HUES6 (cell line): ENCODE data around the gene TJP2.

Experiments used
- H3K27ac ChIP-seq: 2 replicates; pipeline ENCODE4 v1.7.0; 2013; ENCODE audit warnings: low read depth, mild to moderate bottlenecking, low read length, inconsistent platforms
- H3K27me3 ChIP-seq: 2 replicates; pipeline ENCODE4 v1.6.1; 2013; ENCODE audit warnings: low read length; ENCODE audit not compliant: control insufficient read depth, insufficient read depth
- H3K36me3 ChIP-seq: 2 replicates; pipeline ENCODE4 v1.6.1; 2013; ENCODE audit warnings: low read length; ENCODE audit not compliant: control insufficient read depth, insufficient read depth
- H3K4me1 ChIP-seq: 2 replicates; pipeline ENCODE4 v1.6.1; 2013; ENCODE audit warnings: low read length; ENCODE audit not compliant: control insufficient read depth, insufficient read depth
- H3K4me3 ChIP-seq: 2 replicates; pipeline ENCODE4 v1.5.1; 2013; ENCODE audit warnings: low read depth, low read length
- H3K9ac ChIP-seq: one replicate; pipeline ENCODE4 v1.6.1; 2013; ENCODE audit warnings: mild to moderate bottlenecking, low read length
- H3K9me3 ChIP-seq: 2 replicates; pipeline ENCODE4 v1.6.1; 2013; ENCODE audit warnings: low read depth, low read length; ENCODE audit not compliant: control insufficient read depth, insufficient read depth

TJP2 gene

DNA sequence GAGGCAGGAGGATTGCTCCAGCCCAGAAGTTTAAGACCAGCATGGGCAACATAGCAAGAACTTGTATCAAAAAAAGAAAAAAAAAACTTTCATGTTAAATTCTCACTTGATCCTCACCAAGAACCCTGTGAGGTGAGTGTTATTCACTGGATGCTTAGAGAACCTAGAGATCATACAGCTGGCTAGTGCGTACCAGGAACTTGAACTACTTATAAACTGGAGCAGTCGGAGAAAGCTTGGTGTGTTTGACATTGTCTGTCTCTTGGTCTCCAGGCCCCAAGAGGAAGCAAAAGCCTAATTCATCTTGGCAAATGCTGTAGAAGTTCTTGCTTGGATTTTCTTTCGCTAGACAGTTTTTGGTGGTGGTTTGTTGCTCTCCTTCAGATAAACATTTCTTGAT, 18.1 kb downstream of the TJP2 start:
- Histone ChIP-seq H3K9ac (no peak overlapping the region), H3K4me1 (peaks cover 11% of the 10 kb centered on the region; the same call in 1 of the 2 replicates), H3K9me3 (no peaks in the 10 kb centered on the region), H3K27me3 (no peaks in the 10 kb centered on the region), H3K27ac (no peak overlapping the region), H3K36me3 (no peaks in the 10 kb centered on the region), H3K4me3 (no peak overlapping the region)

GRCh38 chr9:69193685-69194032, 19.6 kb downstream of the TJP2 start:
- Histone ChIP-seq H3K9me3 (no peaks in the 10 kb centered on the region), H3K36me3 (no peaks in the 10 kb centered on the region), H3K27ac (no peak overlapping the region), H3K4me3 (no peak overlapping the region), H3K4me1 (peaks cover 14% of the 10 kb centered on the region; the same call in 1 of the 2 replicates), H3K27me3 (no peaks in the 10 kb centered on the region), H3K9ac (no peak overlapping the region)

DNA sequence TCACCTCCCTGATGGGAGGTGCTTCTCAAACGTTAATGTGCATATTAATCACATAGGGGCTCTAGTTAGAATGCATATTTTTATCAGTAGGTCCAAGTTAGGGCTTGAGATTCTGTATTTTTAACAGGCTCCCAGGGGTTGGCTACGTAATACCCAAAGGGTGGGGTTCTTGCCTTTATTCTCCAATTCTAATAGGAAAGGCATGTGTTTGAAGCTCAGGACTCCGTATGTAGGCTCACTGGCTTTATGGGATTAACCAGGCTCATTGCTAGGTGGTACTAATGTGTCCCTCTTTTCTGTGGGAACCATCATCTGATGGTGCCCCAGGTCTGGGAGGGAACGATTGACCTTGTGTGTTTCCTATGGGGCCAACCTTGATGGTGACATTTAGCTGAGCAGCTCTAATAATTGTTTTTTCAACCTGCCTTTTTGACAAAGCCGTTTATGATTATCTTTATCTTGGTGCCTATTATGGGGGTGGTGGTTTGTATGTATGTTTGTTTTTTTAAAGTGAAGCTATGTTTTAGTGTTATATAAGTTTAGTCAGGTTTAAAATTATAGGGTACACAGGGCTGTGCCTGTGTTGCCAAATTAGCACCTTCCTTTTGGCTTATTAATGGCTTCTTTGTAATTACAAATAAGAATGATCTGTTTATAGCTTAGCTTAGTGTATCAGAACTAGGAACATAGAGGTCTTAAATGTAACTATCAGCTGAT, 20.8 kb downstream of the TJP2 start:
- H3K4me1 ChIP-seq: peaks cover 23% of the 10 kb centered on the region

GRCh38 chr9:69195668-69196067, 21.6 kb downstream of the TJP2 start:
- H3K9ac ChIP-seq: no peak overlapping the region
- H3K27me3 ChIP-seq: no peaks in the 10 kb centered on the region
- H3K36me3 ChIP-seq: no peaks in the 10 kb centered on the region
- H3K4me1 ChIP-seq: peaks cover 28% of the 10 kb centered on the region
- H3K9me3 ChIP-seq: no peaks in the 10 kb centered on the region
- no peak overlapping the region for H3K4me3 ChIP-seq
- H3K27ac ChIP-seq: no peak overlapping the region

More for the DNA sequence above, 20.8 kb downstream of the TJP2 start:
- Histone ChIP-seq H3K4me3 (no peak overlapping the region), H3K36me3 (no peaks in the 10 kb centered on the region), H3K27me3 (no peaks in the 10 kb centered on the region), H3K9ac (no peak overlapping the region), H3K9me3 (no peaks in the 10 kb centered on the region), H3K27ac (no peak overlapping the region)

- Histone ChIP-seq H3K9me3 (no peaks in the 10 kb centered on the region), H3K27ac (no peak overlapping the region), H3K4me1 (peaks cover 23% of the 10 kb centered on the region), H3K27me3 (no peaks in the 10 kb centered on the region), H3K4me3 (no peak overlapping the region), H3K36me3 (no peaks in the 10 kb centered on the region), H3K9ac (no peak overlapping the region)
Measured at GRCh38 chr9:69197687-69198086, 23.6 kb downstream of the TJP2 start.

DNA sequence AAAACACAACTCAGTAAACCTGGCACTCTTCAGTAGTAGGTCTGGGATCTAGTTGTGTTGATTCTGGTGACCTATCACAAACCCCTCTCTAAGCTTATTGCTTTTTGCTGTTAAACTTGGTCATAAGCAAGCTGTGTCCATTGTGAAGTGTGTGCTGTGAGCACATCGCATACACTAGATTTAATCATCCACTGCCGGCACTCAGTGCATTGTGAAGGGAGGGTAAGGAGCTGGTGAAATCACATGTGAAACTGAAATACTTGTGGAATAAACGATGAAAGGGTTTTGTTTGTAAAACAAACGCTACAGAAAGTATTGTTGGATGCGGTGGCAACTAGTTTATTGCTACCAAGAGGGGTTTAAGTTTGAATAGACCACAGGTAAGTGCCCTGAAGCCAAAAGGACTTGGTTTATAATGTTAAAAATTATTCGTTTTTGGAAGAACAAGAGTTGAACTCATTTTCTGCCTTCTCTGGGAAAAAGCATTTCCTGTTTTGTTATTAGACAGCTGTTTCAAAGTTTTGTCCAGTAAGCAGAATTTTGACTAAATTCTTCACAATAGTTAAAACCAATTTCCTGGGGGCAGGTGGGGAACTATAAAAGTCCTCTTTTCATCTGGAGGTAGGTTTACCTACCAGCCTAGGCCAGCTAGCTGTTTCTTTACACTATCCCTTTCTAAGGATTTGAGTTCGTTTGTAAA, 24.6 kb downstream of the TJP2 start:
- Histone ChIP-seq H3K9me3 (no peaks in the 10 kb centered on the region), H3K9ac (no peak overlapping the region)

GRCh38 chr9:69199769-69200470, 25.8 kb downstream of the TJP2 start:
- H3K4me3 ChIP-seq: no peak overlapping the region

More for the DNA sequence above, 24.6 kb downstream of the TJP2 start:
- Histone ChIP-seq H3K36me3 (no peaks in the 10 kb centered on the region), H3K27me3 (no peaks in the 10 kb centered on the region), H3K4me3 (no peak overlapping the region), H3K27ac (no peak overlapping the region), H3K4me1 (peaks cover 23% of the 10 kb centered on the region)

DNA sequence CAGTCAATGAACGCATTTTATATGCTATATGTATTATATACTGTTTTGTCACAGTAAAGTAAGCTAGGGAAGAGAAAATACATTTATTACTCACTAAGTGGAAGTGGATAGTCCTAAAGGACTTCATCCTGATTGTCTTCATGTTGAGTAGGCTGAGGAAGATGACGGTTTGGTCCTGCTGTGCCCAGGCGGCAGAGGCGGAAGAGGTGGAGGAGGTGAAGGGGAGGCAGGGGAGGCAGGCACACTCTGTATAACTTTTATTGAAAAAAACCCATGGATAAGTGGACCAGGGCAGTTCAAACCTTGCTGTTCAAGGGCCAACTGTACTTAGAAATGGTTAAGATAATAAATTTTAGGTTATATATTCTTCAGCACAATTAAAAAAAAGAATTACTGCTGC, 28.5 kb downstream of the TJP2 start:
- Histone ChIP-seq H3K36me3 (no peaks in the 10 kb centered on the region), H3K9me3 (no peaks in the 10 kb centered on the region), H3K27ac (no peak overlapping the region), H3K4me3 (no peak overlapping the region), H3K9ac (no peak overlapping the region), H3K4me1 (peaks cover 52% of the 10 kb centered on the region), H3K27me3 (no peaks in the 10 kb centered on the region)

More at GRCh38 chr9:69199769-69200470, 25.8 kb downstream of the TJP2 start:
- peaks cover 35% of the 10 kb centered on the region for H3K4me1 ChIP-seq
- H3K9me3 ChIP-seq: no peaks in the 10 kb centered on the region
- no peak overlapping the region for H3K27ac ChIP-seq
- H3K36me3 ChIP-seq: no peaks in the 10 kb centered on the region
- H3K9ac ChIP-seq: no peak overlapping the region
- H3K27me3 ChIP-seq: no peaks in the 10 kb centered on the region

- Histone ChIP-seq H3K9ac (no peak overlapping the region), H3K36me3 (no peaks in the 10 kb centered on the region), H3K27ac (no peak overlapping the region), H3K9me3 (no peaks in the 10 kb centered on the region), H3K4me1 (peaks cover 45% of the 10 kb centered on the region), H3K4me3 (no peak overlapping the region), H3K27me3 (no peaks in the 10 kb centered on the region)
Measured at GRCh38 chr9:69204326-69204725, 30.2 kb downstream of the TJP2 start.

GRCh38 chr9:69204849-69205248, 30.8 kb downstream of the TJP2 start:
- Histone ChIP-seq H3K27ac (no peak overlapping the region), H3K9ac (no peak overlapping the region), H3K4me1 (peaks cover 40% of the 10 kb centered on the region), H3K27me3 (no peaks in the 10 kb centered on the region), H3K9me3 (no peaks in the 10 kb centered on the region), H3K4me3 (no peak overlapping the region), H3K36me3 (no peaks in the 10 kb centered on the region)

DNA sequence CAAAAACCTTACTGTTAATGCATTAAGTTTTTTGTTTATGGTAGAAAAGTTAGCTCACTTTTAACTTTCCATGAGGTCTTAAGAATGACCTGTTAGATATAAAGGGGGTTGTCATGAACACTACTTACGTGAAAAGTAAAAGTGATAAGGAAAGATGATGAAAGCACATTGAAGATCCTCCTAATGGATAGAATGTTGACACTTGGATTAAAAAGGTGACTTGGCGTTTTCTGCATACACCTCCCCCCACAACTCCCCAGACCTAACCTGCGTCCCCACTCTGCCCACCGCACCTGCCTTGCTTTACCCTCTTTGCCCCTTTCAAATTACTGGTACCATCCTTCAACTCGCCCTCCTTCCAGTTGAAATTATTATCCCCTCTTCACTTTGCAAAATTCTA, 32.0 kb downstream of the TJP2 start:
- no peak overlapping the region for H3K4me3 ChIP-seq
- no peak overlapping the region for H3K27ac ChIP-seq
- no peaks in the 10 kb centered on the region for H3K9me3 ChIP-seq
- peaks cover 33% of the 10 kb centered on the region for H3K4me1 ChIP-seq
- H3K36me3 ChIP-seq: no peaks in the 10 kb centered on the region
- H3K27me3 ChIP-seq: no peaks in the 10 kb centered on the region
- H3K9ac ChIP-seq: no peak overlapping the region
